ENCODE data around the gene GPR152.

DNA sequence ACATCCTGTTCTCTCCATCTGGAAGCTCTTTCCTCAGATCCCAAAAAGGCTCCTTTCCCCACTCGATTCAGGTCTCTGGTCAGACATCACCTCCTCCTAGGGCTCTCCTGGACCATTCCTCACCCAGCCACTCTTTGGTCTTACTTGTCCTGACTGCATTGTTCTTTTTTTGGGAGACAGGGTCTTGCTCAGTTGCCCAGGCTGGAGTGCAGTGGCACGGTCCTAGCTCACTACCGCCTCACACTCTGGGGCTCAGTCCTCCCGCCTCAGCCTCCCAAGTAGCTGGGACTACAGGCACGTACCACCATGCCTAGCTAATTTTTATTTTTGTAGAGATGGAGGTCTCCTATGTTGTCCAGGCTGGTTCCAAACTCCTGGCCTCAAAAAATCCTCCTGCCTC, 7.0 kb downstream of the GPR152 start:
- TF ChIP-seq, protein P1, sequence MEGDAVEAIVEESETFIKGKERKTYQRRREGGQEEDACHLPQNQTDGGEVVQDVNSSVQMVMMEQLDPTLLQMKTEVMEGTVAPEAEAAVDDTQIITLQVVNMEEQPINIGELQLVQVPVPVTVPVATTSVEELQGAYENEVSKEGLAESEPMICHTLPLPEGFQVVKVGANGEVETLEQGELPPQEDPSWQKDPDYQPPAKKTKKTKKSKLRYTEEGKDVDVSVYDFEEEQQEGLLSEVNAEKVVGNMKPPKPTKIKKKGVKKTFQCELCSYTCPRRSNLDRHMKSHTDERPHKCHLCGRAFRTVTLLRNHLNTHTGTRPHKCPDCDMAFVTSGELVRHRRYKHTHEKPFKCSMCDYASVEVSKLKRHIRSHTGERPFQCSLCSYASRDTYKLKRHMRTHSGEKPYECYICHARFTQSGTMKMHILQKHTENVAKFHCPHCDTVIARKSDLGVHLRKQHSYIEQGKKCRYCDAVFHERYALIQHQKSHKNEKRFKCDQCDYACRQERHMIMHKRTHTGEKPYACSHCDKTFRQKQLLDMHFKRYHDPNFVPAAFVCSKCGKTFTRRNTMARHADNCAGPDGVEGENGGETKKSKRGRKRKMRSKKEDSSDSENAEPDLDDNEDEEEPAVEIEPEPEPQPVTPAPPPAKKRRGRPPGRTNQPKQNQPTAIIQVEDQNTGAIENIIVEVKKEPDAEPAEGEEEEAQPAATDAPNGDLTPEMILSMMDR (IDR thresholded peaks at IDR 0.05), result no peak
- TF ChIP-seq POLR2A (IDR thresholded peaks at IDR 0.05), result no peak

Data from right lobe of liver (tissue), 4 donors.